ENCODE measurements around the gene GNAS.
A peak's percentile ranks its signal among the peaks of the same experiment; 100 is the strongest.

GNAS gene

GRCh38 chr20:58829531-58829941, 23.0 kb upstream of the GNAS start:
- DNase-seq: no peak

GRCh38 chr20:58832457-58832856, 20.1 kb upstream of the GNAS start:
- no peak for DNase-seq

- DNase-seq: no peak
These were observed 18.6 kb upstream of the GNAS start for GRCh38 chr20:58833921-58834320.

GRCh38 chr20:58835231-58835630, 17.3 kb upstream of the GNAS start:
- DNase-seq: no peak

- no peak for DNase-seq
These were observed 15.8 kb upstream of the GNAS start for GRCh38 chr20:58836616-58837204.

GRCh38 chr20:58837717-58838116, 14.8 kb upstream of the GNAS start:
- DNase-seq: no peak

GRCh38 chr20:58838174-58838573, 14.3 kb upstream of the GNAS start:
- DNase-seq: no peak

- DNase-seq: no peak
These were observed 13.0 kb upstream of the GNAS start for GRCh38 chr20:58839474-58839874.

GRCh38 chr20:58839991-58840747, 12.3 kb upstream of the GNAS start:
- no peak for DNase-seq

- DNase-seq: no peak
These were observed 11.5 kb upstream of the GNAS start for GRCh38 chr20:58840816-58841538.

- no peak for DNase-seq
These were observed 10.8 kb upstream of the GNAS start for GRCh38 chr20:58841539-58842264.

- no peak for DNase-seq
These were observed 10.2 kb upstream of the GNAS start for GRCh38 chr20:58842276-58842675.

GRCh38 chr20:58843128-58843556, 9.4 kb upstream of the GNAS start:
- DNase-seq: no peak

- DNase-seq: no peak
These were observed 6.8 kb upstream of the GNAS start for GRCh38 chr20:58845706-58846105.

GRCh38 chr20:58847463-58847862, 5.1 kb upstream of the GNAS start:
- DNase-seq: no peak

GRCh38 chr20:58850693-58851174, 1.8 kb upstream of the GNAS start, which contains the start of gene GNAS-AS1:
TSS of gene GNAS-AS1 (minus strand) at chr20:58850902.
- DNase-seq: peak; percentile 69

GRCh38 chr20:58851221-58851968, 1.1 kb upstream of the GNAS start:
- no peak for DNase-seq

GRCh38 chr20:58851969-58852458, 502 bp upstream of the GNAS start:
- DNase-seq: no peak

GRCh38 chr20:58853466-58853865, 950 bp downstream of the GNAS start:
- DNase-seq: no peak

GRCh38 chr20:58853976-58854637, 1.6 kb downstream of the GNAS start:
- no peak for DNase-seq

- no peak for DNase-seq
These were observed 2.3 kb downstream of the GNAS start for GRCh38 chr20:58854638-58855471.

All from NCI-H2227 treated with DMSO at 0.1 percent for 48 hours (cell line).